A204.1 (cell line): ENCODE data around the gene EPS8L2.
"Not testable (repeated sequence)": the region's sequence is repeated elsewhere in the genome, so short reads cannot be mapped to it uniquely, and the experiment has no call there.

Experiments used
- FAIRE-seq: peaks from 2 replicates; lab custom pipeline; 2012; peaks lifted over from hg19 to GRCh38; lab: Jason Lieb, UNC

EPS8L2 gene

GRCh38 chr11:726278-727220 is 20.5 kb downstream of the EPS8L2 start:
- FAIRE-seq, result no peak

DNA sequence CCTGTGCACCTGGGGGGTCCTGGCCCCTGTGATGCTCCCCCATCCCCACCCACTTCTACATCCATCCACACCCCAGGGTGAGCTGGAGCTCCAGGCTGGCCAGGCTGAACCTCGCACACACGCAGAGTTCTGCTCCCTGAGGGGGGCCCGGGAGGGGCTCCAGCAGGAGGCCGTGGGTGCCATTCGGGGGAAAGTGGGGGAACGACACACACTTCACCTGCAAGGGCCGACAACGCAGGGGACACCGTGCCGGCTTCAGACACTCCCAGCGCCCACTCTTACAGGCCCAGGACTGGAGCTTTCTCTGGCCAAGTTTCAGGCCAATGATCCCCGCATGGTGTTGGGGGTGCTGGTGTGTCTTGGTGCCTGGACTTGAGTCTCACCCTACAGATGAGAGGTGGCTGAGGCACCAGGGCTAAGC is 21.3 kb downstream of the EPS8L2 start:
- FAIRE-seq, result no peak

GRCh38 chr11:727859-728748 is 22.1 kb downstream of the EPS8L2 start:
- no peak for FAIRE-seq

DNA sequence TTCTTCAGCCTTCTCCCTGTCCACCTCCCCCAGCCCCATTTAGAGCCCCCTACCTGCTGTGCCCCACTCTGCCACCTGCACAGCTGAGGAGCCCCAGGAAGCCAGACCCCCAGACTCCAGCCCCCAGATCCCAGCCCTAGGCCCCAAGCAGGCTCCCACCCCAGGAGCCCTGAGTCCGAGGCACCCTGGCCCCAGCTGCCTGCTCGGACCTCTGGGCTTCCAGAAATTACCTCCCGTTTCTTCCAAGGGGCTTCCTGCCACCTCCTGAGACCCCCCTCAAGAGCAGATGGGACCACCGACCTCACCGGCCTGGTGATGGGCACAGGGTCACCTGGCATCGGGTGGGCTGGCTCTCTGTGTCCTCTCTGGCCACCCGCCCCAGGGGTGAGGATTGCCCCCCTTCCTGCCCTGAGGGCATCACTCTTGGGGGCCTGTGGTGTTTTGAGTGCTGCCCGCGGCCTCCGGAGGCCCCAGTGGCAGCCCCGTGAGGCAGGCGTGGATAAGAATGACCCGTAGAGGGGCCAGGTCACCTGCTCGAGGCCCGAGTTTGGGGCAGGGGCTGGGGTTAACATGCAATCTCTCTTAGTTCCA is 23.0 kb downstream of the EPS8L2 start:
- FAIRE-seq, result no peak

GRCh38 chr11:729492-730074 is 23.6 kb downstream of the EPS8L2 start:
- FAIRE-seq, result no peak

GRCh38 chr11:733072-733471 is 27.0 kb downstream of the EPS8L2 start:
- FAIRE-seq, result no peak

DNA sequence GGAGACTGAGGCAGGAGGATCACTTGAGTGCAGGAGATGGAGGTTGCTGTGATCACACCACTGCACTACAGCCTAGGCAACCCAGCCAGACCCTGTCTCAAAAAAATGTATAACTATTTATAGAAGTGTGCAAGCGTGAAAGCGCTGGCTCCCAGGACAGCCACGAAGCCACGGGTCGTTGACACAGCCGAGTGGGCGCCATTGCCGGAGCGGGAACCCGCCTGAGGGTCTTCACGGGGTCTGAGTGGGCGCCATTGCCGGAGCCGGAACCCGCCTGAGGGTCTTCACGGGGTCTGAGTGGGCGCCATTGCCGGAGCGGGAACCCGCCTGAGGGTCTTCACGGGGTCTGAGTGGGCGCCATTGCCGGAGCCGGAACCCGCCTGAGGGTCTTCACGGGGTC is 28.5 kb downstream of the EPS8L2 start:
- FAIRE-seq, result not testable (repeated sequence)

DNA sequence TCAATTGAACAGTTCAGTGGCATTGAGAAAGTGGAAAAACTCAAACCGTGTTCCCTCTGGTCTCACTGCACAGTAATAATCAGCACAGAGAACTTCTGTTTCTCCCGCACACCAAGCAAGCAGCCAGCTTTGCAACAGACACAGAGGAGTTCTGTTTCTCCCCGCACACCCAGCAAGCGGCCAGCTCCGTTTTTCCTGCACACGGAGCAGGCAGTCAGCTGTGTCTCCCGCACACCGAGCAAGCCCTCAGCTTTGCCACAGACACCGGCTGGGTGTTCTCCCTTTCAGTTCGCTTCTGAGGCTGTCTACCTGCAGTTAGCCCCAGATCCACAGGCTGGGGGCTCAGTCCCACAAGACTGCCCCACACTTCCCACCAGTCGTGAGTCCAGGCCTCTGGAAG is 31.3 kb downstream of the EPS8L2 start:
- no peak for FAIRE-seq

DNA sequence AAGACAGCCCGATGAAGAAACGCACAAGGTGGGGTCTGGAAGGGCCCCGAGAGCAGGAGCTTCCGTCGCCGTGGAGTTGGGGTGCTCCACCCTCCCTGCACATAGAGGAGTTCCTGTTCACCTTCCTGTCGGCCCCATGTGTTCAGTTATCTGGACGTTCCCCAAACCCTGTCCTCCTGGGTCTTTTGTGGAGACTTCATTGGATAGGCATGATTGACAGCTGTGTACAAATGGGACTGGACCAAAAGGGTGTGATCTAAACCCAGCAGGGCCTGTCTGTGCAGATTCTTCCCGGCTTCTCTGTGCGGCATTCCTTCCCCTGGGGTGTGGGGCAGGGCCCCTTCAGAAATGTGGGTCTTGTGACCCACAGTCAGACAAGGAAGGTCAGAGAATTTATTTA is 31.9 kb downstream of the EPS8L2 start:
- FAIRE-seq, result not testable (repeated sequence)

- FAIRE-seq, result no peak
Measured at GRCh38 chr11:742156-742546, 36.1 kb downstream of the EPS8L2 start.

DNA sequence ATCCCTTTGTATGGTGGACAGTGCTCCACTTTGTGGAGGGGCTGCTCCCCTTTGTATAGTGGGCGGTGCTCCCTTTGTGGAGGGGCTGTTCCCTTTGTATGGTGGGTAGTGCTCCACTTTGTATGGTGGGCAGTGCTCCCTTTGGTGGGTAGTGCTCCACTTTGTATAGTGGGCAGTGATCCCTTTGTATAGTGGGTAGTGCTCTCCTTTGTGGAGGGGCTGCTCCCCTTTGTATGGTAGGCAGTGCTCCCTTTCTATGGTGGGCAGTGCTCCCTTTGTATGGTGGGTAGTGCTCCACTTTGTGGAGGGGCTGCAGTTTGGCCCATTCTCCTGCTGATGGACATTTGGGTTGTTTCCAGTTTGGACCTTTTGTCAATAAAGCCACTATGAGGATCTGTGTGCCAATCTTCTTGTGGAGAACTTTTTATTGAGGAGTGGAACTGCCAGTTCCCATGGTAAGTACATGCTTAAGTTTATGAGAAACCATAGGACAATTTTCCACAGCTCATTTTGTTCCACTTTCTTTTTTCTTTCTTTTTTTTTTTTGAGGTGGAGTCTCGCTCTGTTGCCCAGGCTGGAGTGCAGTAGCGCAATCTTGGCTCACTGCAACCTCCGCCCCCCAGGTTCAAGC is 36.7 kb downstream of the EPS8L2 start:
- no peak for FAIRE-seq

DNA sequence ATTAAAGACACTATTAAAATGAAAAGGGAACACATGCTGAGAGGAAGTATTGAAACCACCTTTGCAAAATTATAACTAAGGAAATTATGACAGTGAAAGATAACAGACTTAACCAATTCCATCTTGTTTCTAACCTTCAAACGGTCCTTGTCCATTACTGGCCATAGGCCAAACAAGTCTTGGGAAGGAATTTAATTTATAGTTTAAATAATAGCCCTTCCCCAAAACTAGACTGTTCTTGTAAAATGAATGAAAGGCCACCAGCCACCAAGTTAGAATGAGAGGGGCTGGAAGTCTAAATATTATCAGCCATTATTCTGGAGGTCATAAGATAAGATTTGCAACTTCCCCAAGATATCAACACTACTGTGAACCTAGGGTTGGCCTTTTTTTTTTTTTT is 39.4 kb downstream of the EPS8L2 start:
- FAIRE-seq, result no peak

DNA sequence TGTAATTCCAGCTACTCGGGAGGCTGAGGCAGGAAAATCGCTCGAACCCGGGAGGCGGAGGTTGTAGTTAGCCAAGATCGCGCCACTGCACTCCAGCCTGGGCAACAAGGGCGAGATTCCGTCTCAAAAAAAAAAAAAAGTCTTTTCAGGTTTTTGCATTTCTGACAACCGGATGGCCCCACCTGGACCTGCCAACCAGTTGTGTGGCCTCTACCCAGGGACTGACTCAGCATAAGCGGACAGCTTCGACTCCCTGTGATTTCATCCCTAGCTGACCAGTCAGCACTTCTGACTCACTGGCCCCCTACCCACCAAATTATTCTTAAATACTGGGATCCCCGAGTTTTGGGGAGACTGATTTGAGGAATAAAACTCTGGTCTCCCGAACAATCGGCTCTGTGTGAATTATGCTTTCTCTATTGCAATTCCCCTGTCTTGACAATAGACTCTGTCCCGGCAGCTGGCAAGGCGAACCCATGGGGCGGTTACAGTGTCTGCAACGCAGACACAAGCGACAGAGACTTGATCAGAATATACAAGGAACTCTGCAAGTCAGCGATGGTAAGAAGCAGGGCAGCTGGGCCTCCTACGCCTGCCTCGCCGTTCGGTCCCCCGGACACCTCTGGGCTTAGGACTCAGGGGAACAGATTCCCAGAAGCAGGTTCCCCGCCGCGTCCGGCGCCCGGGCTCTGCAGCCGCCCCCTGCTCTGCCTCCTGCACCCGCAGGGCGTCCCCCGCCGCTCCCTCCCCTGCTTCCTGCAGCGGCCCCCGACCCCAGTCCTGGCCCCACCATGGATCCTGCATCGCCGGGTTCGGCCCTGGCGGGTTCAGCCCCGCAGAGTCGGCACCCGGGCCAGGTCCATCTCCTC is 40.5 kb downstream of the EPS8L2 start:
- no peak for FAIRE-seq

DNA sequence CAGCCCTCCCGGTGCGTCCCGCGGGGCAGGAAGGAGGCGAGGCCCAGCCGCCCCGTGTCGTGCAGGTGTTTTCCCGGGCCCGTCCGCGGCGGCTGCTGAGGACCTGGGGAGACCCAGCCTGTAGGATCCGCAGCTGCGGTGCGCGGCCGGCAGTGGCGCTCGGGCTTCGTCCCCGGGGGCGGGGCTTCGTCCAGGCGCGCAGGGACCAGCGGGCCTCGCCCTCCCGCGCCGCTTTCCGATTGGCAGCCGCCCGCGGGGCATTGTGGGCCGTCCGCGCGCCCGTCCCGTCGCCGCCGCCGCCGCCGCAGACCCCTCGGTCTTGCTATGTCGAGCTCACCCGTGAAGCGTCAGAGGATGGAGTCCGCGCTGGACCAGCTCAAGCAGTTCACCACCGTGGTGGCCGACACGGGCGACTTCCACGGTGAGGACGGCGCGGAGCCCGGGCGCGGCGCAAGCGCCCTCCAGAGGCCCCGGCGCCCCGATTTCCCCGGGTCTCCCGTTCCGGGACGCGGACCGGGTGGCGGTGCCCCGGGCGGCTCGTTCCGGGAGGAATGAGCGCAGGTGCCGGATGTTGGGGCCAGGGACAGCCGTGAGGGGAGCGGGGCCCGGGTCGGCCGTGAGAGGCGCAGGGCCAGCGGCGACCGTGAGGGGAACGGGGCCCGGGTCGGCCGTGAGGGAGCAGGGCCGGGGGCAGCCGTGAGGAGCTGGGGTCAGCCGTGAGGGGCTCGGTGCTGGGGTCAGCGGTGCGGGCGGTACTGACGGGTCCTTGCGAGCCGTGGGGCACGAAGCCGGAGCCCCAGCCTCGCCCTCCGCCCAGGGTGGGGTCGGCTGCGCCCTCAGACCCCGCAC is 41.4 kb downstream of the EPS8L2 start, which contains the start of gene TALDO1:
TALDO1 (plus strand) TSS at position 307 of the 849 bp plus-strand sequence; CDS start at position 325, 18 bp downstream.
- no peak for FAIRE-seq

- no peak for FAIRE-seq
Measured at GRCh38 chr11:748007-748359, 42.0 kb downstream of the EPS8L2 start.

DNA sequence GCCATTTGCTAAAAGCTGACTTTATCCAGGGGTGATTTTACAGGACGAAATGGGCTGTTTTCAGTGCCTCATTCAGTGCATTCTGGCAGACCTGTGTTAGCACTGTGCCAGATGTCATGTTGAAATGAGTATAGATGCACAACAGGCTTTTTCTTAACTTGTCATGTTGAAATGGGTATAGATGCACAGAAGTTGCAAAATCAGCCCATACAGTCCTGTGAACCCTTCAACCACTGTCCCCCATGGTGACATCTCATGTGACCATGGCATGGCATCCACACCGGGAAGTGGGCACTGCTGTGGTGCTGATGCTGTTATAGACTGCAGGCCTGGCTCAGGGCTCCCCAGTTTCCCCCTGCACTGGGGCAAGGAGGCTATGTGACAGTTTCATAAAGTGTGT is 43.7 kb downstream of the EPS8L2 start:
- FAIRE-seq, result no peak

GRCh38 chr11:760236-760635 is 54.2 kb downstream of the EPS8L2 start:
- FAIRE-seq, result no peak

GRCh38 chr11:761526-762108 is 55.6 kb downstream of the EPS8L2 start:
- FAIRE-seq, result no peak

DNA sequence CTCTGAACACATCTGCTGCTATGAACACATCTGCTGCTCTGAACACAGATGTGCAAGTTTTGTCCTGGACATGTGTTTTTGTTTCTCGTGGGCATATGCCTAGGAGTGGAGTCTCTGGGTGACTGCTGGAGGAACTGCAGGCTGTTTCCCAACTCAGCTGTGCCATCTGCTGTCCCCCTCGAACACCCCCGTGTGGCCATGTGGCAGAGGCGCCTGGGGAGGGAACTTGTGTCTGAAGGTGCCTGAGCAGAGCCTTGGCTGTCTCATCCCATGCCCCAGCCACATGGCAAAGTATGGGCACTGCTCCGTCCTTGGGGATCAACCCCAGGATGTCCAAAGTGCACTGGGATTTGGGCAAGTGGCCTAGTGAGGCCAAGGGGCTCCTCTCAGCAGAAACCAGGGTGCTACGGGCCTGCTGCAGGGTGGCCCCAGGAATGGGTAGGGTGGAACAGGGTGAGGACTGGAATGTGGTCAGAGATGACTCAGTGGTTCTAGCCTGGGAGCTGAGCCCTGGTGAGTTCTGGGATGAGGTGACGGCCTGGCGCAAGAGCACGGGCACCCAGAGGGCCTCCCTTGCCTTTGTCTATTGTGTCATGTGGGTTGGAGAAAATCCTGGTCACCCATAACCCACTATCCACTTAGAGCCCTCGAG is 56.5 kb downstream of the EPS8L2 start:
- FAIRE-seq, result no peak
